ENCODE results near the gene RFX1. TPM values are rescaled to one million over a fixed set of nuclear protein-coding genes. Genes with fewer than 3 reads are reported as not detected.
A peak's percentile ranks its signal among the peaks of the same experiment; 100 is the strongest.

RFX1 gene
- total and polyA plus RNA-seq, 9 of the 15 experiments (the other 6 are each of a cell fraction or from before 2014, with no cell fraction given): 0.14 to 19.3 (median 1.2) TPM

DNA sequence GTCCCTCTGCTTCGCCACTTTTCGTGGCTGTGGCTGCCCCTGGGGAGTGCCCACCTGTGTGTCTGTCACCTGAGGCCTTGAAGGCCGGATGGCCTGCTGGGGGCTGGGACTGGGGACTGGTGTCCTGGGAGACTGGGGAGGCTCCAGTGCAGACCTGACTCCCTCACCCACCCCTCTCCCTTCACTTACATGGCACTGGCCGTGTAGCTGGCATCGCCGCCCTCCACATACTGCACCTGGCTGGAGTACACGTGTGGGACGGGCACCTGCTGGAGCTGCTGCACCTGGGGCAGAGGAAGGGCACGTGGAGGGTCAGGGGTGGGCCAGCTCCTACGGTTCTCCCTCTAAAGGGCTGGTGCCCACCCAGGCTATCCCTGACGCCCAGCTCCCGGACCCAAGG is 28.3 kb downstream of the RFX1 start:
- in situ Hi-C loops (cut with MboI) (no loop called here), intact Hi-C loops (cut with micrococcal nuclease) (no loop called here)
- TF ChIP-seq TRIM24 (IDR thresholded peaks at IDR 0.05): no peak
- TF ChIP-seq ILF3 (IDR thresholded peaks at IDR 0.05; ENCODE audit: borderline replicate concordance): no peak
- TF ChIP-seq SRSF3 (IDR thresholded peaks at IDR 0.05; ENCODE audit: insufficient read depth, low read length): no peak
- no peak for TF ChIP-seq RBFOX2 (IDR thresholded peaks at IDR 0.05; ENCODE audit: low read depth, low read length)
- no peak for TF ChIP-seq RBM15 (IDR thresholded peaks at IDR 0.05; ENCODE audit: insufficient read depth, low read length)
- TF ChIP-seq ZBTB49 (CRISPR knock-in tag; IDR thresholded peaks at IDR 0.05; ENCODE audit: borderline replicate concordance): no peak
- no peak for TF ChIP-seq HNRNPH1 (optimal IDR thresholded peaks at IDR 0.05; ENCODE audit: low read depth, low read length)
- TF ChIP-seq ELF4 (CRISPR knock-in tag; IDR thresholded peaks at IDR 0.05): no peak
- TF ChIP-seq FOSL1 (tag; conservative IDR thresholded peaks at IDR 0.05): no peak
- no peak for TF ChIP-seq CXXC5 (CRISPR knock-in tag; IDR thresholded peaks at IDR 0.05)
- TF ChIP-seq, protein P1, sequence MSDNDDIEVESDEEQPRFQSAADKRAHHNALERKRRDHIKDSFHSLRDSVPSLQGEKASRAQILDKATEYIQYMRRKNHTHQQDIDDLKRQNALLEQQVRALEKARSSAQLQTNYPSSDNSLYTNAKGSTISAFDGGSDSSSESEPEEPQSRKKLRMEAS (CRISPR knock-in tag; IDR thresholded peaks at IDR 0.05): no peak
- no peak for TF ChIP-seq THRB (CRISPR knock-in tag; conservative IDR thresholded peaks at IDR 0.05)
- TF ChIP-seq PRPF4 (IDR thresholded peaks at IDR 0.05; ENCODE audit: insufficient read depth, low read depth, low read length, poor library complexity, severe bottlenecking): no peak
- TF ChIP-seq MAFF (IDR thresholded peaks at IDR 0.05; ENCODE audit: low read length): no peak
- no peak for TF ChIP-seq IRF2 (CRISPR knock-in tag; IDR thresholded peaks at IDR 0.05)
- TF ChIP-seq ZKSCAN3 (CRISPR knock-in tag; IDR thresholded peaks at IDR 0.05): no peak
- POLR2A ChIA-PET: interaction anchor here (0.6 to 1.1 kb wide), 4 partner anchors 12 to 40 kb away, joined by 3 read pairs; no protein-coding TSS in a partner anchor
- no peaks in the 10 kb centered on the region for H3K79me2 ChIP-seq (ENCODE audit: control insufficient read depth, insufficient read depth, low read length)
- no peak for DNase-seq (ENCODE audit: extremely low read depth in 1 of 4, low spot score in 3 of 4)
- H3K9ac ChIP-seq (ENCODE audit: insufficient read depth in 1 of 2, low read depth in 2 of 2, low read length in 2 of 2): peak overlapping the region in 1 of 2 experiments; percentile 28; a peak in 1 of 4 replicates
- no peak overlapping the region for H3K4me2 ChIP-seq (ENCODE audit: insufficient read depth, low read length)
- H2AFZ ChIP-seq (ENCODE audit: low read depth, low read length): no peak overlapping the region
- no peak overlapping the region for H3K27ac ChIP-seq (ENCODE audit: extremely low read depth, low read depth, low read length)
- peaks cover 0 to 42% of the 10 kb centered on the region in 2 experiments; a peak in 2 of 5 replicates for H3K4me1 ChIP-seq (replicated peaks in 1 of 2; ENCODE audit: control insufficient read depth in 2 of 2, insufficient read depth in 2 of 2, low read length in 2 of 2)
- H4K20me1 ChIP-seq (replicated peaks; ENCODE audit: control insufficient read depth, insufficient read depth, low read length): no peaks in the 10 kb centered on the region
- no peaks in the 10 kb centered on the region for H3K9me3 ChIP-seq (replicated peaks; ENCODE audit: control insufficient read depth, insufficient read depth, low read depth, low read length)
- peaks cover 48% of the 10 kb centered on the region; the same call in 2 of the 3 replicates for H3K36me3 ChIP-seq (ENCODE audit: control insufficient read depth, insufficient read depth, low read length)
- no peaks in the 10 kb centered on the region for H3K27me3 ChIP-seq (ENCODE audit: control insufficient read depth in 2 of 2, insufficient read depth in 2 of 2, low read length in 2 of 2)
- H3K4me3 ChIP-seq: no peak overlapping the region
- BruUV-seq (replicated peaks): no TSS peak
- FAIRE-seq: no peak
- no peak for ATAC-seq
- H3K9me1 ChIP-seq (ENCODE audit: control insufficient read depth, insufficient read depth, low read length): no peaks in the 10 kb centered on the region
- CTCF ChIA-PET (ENCODE audit: low intra/inter-chr PET ratio): interaction anchor here (0.6 kb wide), 1 partner anchor 58 kb away, joined by 3 read pairs; no protein-coding TSS in a partner anchor
- 91% methylated on average over 12 of the region's 12 CpGs for WGBS (ENCODE audit: insufficient coverage, low coverage, missing lambda C conversion rate)
